Activated CD8-positive, alpha-beta memory T cell treated with anti-CD3 and anti-CD28 coated beads, Interleukin-2, amount 50 U/mL, for 48 hours (primary cell): ENCODE results near the gene TTLL9.

Source experiments
- DNase-seq: peaks from one replicate; pipeline ENCODE4 v3.0.0-alpha.2; 2020

Gene TTLL9

GRCh38 chr20:31836853-31837608 is 33.4 kb upstream of the TTLL9 start:
- DNase-seq, result no peak

- no peak for DNase-seq
Measured at GRCh38 chr20:31837896-31838397, 32.5 kb upstream of the TTLL9 start.

- no peak for DNase-seq
Measured at GRCh38 chr20:31838646-31839292, 31.7 kb upstream of the TTLL9 start.

DNA sequence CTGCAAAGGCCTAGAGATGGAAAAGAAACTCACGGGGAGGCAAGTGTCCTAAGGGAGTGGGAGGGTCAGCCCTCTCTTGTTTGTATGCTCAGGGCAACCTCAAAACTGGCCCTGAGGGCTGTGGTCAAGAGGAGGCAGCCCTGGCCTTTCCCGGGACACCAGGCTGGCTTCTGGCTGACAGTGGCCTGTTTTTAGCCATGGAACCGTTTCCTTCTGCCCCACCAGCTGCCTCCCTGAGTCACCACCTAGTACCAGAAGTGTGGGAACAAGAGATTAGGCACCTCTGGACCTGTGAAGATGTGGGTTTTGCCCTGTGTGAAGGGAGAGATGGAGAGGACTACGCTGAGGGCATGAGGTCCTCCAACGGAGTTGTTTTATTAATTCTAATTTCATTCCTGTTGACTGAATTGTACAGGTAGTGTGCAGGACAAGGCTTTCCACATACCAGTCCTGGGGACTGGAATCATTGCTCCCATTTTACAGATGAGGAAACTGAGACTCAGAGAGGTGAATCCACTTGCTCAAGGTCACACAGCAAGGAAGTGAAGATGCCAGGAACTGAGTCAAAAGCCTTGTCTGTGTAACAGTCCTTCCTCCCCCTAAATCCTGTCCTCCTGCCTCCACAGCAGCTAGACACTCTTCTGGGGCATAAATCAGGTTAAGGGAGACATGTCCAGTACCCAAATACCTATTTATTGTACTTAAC is 30.5 kb upstream of the TTLL9 start:
- no peak for DNase-seq

DNA sequence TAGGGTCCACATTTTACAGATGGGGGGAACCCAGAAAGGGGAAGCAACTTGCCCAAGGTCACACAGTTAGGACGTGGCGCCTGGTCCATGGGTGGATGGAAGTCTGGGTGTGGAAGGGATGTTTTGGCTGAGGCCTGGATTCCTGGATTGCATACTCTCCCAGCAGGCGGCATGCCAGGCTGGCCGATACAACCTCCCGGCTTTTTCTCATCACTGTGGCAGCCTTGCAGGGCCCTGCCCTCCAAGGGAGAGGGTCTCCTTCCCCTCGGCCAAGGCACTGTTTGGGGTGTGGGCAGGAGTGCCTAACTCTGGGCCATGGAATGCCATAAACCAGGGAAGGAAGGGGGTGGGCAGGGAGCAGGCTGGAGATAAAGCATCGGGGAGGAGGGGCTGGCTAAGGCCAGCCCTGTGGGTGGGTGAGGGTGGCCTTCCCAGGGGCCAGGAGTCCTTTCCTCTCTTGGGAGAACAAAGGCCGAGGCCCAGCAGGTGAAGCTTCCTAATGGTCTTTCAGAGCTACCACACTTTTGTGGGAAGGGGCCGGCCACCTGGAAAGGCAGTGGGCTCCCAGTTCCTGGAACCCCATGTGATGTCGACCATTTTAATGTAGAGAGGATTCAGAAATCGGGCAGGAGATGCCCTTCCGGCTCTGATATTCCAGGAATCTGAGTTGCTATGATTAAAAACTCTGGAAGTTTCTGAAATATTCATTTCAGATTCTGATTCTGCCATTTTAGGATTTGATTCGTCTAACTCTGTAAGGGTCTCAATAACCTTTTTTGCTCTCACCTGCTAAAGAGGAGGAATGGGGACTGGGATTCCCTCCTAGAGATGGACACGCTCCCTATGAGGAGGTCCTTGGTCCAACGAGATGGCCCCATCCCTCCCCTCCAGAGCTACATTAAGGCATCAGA is 29.3 kb upstream of the TTLL9 start:
- no peak for DNase-seq

DNA sequence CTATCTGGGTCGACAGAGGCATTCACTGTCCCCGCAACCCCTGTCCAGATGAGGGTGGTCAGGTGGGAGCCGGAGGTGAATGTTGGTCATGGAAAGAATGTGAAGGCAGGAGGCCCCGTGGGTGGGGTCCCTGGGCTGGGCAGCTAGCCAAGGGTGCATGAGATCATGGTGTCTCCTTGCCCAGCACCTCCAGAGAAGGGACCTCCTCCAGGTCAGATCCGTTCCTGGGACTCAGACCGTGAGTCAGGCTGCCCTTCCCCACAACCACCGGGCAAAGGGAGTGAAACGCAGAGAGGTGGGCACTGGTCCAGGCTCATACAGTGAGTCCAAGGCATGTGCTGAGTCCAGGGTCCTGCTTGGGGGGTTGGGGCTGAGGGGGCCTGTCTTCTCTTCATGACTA is 28.5 kb upstream of the TTLL9 start:
- no peak for DNase-seq

DNA sequence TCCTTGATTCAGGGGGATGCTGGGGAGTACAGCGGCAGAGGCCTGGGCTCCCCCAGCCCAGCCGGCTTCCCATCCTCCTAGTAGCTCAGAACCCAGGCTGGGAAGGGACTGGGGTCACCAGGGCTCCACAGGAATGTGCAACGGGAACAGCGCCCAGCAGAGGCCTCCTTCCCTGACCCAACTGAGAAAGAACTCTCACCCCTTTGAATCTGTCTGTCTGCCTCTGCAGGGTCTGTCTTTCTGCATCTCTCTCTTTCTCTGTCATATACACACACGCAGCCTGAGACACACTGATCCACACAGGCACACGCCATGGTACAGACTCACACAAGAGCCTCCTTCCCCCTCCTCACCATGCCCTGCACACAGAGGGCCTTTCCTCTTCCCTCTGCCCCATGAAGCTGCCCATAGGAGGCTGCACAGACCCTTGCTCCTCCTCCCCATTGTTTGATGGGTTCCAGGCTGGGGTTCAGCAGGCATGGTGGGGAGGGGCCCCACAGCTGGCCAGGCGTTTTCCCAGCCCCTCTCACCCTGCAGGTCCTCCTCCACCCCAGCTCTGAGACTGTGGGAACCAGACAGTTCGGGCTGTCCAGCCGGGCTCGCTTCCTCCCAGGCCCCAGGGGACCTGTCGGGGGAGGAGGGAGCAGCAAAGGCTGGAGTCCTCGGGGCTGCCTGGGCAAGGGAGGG is 27.8 kb upstream of the TTLL9 start:
- DNase-seq, result no peak

- no peak for DNase-seq
Measured at GRCh38 chr20:31843288-31843687, 27.1 kb upstream of the TTLL9 start.

DNA sequence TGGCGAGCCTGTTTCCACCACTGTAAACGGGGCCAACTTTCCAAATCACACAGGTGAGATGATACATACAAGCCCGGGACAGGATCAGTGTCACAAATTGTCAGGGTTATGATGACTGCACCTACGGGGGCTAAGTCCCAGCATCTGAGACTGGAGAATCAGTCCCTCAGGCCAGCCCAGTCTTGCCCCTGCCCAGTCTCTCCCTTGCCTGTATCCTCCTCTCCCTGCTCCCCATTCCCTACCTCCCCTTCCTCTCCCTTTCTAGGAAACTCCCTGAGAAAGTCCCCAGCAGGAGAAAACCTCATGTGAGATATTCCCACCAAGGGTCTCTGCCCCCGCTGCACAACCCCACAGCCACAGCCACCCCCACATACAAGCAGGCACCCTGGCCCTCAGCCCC is 26.6 kb upstream of the TTLL9 start:
- no peak for DNase-seq

DNA sequence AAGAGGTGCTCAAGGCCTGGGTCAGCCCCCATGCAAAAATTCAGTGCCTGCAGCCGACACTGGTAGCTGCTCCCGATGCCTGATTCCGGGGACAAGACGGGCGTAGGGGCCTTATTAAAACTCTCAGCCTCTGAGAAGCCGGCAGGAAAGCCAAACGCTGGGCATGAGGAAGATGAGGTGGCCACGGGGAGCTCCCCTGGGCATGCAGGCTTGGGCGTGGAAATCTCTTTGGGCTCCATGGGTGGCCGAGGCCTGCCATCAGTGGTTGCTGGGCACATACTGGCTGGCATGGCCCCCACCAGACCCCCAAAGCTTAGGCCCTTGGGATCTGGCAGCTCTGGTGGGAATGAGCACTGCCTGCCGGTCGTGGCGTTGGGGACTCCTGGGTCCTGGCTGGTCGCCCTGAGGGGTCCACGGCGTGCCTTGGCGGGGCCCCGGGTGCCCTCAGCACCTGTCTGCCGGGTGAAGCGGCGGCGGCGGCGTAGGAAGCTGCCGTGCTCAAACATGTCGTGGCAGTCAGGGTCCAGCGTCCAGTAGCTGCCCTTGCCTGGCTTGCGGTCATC is 25.6 kb upstream of the TTLL9 start:
- DNase-seq, result no peak

GRCh38 chr20:31845300-31845863 is 25.1 kb upstream of the TTLL9 start, which contains the start of gene FOXS1:
FOXS1 (minus strand) TSS chr20:31845604; CDS start chr20:31845542, 62 bp downstream.
- no peak for DNase-seq

DNA sequence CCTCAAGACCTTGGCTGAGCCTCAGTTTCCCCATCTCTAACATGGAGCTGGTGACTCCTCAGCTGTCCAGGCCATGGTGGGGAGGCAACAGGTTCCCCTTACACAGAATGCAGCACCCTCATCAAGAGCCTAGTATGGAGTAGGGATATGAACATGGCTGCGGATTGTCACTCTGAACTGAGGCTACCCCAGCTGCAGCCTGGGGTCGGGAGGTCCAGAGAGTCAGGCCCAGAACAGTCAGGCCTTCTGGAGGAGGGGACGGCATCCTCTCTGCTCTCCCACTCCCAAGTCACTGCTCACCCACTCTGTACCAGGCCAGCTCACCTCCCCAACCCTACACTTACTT is 23.7 kb upstream of the TTLL9 start:
- DNase-seq, result no peak

- DNase-seq, result no peak
Measured at GRCh38 chr20:31848088-31848999, 22.1 kb upstream of the TTLL9 start.

DNA sequence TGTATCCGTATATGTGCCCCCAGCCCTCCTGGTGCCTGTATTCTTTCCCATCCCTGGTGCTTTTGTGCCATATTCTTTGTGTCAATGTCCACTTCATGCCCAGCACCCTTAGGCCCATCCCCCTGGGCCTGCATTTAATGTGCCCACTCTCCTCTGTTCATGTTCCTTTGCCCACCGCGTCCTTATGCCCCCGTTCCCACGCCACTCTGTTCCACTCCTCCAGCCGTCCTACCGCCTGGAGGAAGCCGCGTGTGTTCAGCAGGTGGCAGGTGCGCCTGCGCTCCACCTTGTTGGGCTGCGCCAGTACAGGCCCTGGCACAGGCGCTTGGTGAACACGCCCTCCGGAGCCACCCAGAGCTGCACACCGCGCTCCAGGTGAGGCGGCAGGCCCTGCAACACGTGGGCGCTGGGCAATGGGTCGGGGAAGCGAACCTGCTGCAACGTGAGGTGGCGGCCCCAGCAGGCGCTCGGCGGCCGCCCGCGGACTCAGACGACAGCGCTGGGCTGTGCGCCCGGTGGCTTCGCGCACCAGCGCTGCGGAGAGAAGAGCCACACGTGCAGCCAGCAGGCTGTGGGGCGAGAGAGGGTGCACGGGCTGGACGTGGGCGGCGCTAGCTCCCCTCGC is 21.0 kb upstream of the TTLL9 start:
- no peak for DNase-seq

- no peak for DNase-seq
Measured at GRCh38 chr20:31851240-31851955, 19.0 kb upstream of the TTLL9 start.

GRCh38 chr20:31853481-31853880 is 17.0 kb upstream of the TTLL9 start:
- no peak for DNase-seq

DNA sequence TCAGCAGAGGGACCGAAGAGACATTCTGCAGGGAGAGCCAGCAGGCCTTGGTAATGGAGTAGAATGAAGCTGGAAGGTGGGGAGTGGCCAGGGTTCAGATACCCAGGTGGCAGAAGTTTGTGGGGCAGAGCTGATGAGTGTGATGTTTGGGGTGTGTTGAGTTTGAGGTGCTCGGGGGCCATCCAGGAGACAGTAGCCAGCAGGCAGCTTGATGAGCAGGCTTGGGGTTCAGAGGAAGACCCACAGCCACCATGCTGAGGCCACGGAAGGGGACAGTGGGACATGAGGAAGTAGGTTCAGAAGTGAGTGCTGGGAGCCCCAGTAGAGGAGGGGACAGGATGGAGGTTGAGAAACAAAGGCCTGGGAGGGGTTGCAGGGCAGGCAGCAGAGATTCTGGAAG is 13.9 kb upstream of the TTLL9 start:
- no peak for DNase-seq

DNA sequence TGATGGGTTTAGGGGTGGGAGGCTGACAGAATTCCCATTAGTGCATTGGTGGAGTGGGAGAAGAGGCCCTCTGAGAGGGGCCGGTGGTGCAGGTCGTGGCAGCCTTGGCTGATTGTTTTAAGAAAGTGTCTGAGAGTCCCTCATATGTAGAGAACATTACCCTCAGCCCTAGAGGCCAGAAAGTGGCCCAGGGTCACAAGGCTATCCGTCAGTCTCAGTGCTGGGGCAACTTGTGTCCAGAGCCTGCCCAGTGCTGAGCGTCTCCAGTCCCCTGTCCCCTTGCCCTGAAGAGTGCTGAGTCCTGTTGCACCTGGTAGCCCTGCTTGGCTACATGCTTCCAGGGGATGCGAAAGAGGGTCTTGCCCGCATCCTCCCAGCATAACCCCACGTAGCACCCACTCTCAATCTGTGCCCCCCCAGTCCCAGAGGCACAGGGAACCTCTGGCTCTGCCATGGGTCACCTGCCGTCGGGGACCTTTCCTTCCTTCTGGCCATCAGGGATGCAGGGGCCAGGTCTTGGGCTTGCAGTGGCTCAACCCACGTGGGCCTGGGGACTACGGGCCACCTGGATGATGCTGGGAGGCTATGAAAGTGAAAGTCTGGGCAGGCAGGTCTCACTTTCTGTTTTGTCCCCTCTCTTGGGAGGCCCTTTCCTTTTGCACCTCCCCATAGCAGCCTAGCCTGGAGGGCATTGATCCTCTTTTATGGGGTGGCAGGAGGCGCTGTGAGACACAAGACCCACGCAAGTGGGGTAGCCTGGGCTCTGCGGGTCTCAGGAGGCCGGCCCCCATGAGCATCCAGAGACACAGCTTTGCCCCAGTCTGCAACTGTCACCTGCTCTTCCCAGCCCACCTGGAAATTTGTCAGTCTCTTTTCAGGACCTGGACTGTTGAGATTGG is 12.3 kb upstream of the TTLL9 start:
- no peak for DNase-seq
